ENCODE data around the gene NPAS2.
A peak's percentile ranks its signal among the peaks of the same experiment; 100 is the strongest.

The NPAS2 gene

DNA sequence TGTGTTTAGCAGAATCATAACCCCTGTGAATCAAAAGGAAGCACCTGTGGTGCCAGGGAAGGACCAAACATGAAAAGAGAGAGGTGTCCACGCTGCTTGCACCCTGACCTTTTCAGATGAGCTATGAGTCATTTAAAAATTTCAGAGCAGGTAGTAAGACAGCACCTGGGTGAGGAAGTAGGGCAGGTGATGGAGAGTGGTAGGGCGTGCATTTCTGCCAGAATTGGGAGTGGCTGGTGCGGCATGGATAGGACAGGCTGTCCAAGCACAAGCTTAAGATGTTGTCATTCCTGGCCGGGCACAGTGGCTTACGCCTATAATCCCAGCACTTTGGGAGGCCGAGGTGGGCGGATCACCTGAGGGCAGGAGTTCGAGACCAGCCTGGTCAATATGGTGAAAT, 36.8 kb downstream of the NPAS2 start:
- no peak for DNase-seq

GRCh38 chr2:100857341-100857740, 37.4 kb downstream of the NPAS2 start:
- DNase-seq: no peak

DNA sequence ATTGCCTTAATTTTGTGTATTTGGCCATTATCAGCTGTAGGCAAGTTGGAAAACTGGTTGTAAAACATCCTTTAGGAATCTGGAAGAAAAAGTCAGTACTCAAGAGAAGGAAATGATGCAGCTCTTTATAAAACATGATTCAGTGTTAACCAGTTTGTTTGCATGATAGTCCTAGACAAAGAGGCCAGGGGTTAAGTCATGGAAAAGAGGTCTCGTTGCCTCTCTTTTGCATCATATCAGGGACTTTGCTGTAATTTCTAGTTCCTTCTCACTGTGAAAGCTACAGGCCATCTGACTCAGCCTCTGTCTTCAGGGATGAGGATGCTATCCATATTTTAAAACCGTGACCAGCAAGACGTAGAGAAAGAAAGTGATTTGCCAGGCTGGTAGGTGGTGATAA, 38.0 kb downstream of the NPAS2 start:
- DNase-seq: no peak

DNA sequence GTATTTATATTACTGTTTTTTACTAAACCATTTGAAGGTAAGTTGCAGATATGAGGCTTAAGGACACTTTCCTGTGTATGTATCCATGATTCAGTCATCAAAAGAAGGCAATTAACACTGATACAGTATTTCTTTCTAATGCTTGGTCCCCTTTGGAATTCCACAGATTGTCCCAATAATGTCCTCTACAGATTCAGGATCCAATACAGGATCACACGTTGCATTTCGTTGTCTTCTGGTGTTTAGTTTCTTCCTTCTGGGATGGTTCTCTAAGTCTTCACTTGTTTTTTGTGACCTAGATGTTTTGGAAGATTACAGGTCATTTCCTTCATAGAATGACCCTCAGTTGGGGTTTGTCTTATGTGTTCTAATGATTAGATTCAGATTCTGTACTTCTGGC, 40.0 kb downstream of the NPAS2 start:
- no peak for DNase-seq

GRCh38 chr2:100861340-100861739, 41.4 kb downstream of the NPAS2 start:
- no peak for DNase-seq

GRCh38 chr2:100862081-100862480, 42.1 kb downstream of the NPAS2 start:
- DNase-seq: no peak

DNA sequence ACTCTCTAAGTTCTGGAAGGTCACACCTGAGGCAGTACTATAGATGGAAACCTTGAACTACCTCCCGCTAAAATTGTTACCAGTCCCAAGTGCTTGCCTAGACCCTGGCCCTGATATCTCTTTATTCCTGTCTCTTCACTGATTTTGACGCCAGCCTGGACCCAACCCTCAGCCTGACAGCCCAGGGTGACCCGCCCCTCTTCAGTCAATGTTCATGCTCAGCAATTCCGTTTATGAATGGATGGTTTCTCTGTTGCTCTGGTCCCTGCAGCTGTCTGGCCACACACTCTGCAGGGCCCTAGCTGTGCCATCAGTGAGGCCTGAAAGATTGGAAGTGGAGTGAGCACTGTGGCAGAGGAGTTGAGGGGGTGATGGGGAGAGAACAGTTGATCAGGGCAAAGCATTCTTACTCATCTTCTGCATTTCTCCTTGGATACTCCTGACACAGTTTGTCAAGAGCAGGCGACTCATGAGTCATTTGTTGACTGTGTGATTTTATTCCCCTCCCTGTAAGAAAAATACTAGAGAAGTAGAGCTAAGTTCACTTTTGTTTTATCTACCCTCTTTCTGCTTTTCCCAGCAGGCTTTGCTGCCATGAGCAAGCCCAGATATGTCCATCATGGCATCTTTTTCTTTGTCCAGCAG, 46.0 kb downstream of the NPAS2 start:
- no peak for DNase-seq

DNA sequence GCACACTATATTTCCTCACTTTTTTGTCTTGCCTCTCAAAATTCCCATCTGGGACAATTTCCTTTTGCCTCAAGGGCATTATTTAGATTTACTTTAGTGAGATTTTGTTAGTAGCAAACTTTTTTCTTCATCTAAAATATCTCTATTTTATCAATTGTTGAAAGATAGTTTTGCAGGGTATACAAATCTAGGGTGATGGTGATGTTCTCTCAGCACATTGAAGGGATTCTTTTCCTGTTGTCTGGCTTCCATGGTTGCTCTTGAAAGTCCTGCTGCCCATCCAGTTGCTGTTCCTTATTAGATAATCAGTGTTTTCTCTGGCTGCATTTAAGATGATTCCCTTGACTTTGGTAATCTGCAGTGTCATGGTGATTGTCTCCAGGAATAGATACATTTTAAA, 48.1 kb downstream of the NPAS2 start:
- DNase-seq: no peak

GRCh38 chr2:100869120-100869519, 49.2 kb downstream of the NPAS2 start:
- no peak for DNase-seq

- DNase-seq: no peak
Measured at GRCh38 chr2:100870652-100871531, 51.0 kb downstream of the NPAS2 start.

GRCh38 chr2:100875516-100876230, 55.7 kb downstream of the NPAS2 start:
- no peak for DNase-seq

- peak; percentile 8 for DNase-seq
Measured at GRCh38 chr2:100876231-100876860, 56.4 kb downstream of the NPAS2 start.

GRCh38 chr2:100877555-100877954, 57.6 kb downstream of the NPAS2 start:
- no peak for DNase-seq

GRCh38 chr2:100878000-100878791, 58.3 kb downstream of the NPAS2 start:
- DNase-seq: no peak

DNA sequence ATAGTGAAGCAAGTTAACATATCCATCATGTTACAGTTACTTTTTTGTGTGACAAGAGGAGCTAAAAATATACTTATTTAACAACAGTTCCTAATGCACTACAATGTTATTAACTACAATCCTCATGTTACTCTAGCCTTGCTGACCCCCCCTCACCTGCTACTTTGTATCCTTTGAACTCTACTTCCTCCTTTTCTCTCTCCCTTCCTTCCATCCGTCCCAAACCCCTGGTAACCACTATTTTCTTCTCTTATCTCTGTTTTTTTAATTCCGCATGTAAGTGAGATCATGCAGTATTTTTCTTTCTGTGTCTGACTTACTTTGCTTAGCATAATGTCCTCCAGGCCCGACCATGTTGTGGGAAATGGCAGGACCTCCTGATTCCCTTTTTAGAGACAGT, 59.4 kb downstream of the NPAS2 start:
- DNase-seq: no peak

DNA sequence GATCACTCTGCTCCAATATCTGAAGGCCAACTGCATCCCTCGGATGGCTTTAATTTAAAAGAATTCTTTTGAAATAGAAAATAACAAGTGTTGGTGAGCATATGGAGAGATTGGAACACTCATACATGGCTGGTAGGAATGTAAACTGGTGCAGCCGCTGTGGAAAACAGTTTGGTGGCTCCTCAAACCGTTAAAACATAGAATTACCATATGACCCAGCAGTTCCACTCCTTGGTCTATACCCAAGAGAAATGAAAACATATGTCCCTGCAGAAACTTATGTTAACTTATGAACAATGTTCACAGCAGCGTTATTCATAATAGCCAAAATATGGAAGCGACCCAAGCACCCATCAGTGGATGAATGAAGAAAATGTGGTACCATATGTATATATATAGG, 60.1 kb downstream of the NPAS2 start:
- no peak for DNase-seq

GRCh38 chr2:100880730-100881129, 60.8 kb downstream of the NPAS2 start:
- DNase-seq: no peak

- peak; percentile 15 for DNase-seq
Measured at GRCh38 chr2:100882645-100883613, 63.0 kb downstream of the NPAS2 start.

- DNase-seq: no peak
Measured at GRCh38 chr2:100884145-100884621, 64.2 kb downstream of the NPAS2 start.

- no peak for DNase-seq
Measured at GRCh38 chr2:100886085-100886484, 66.1 kb downstream of the NPAS2 start.

DNA sequence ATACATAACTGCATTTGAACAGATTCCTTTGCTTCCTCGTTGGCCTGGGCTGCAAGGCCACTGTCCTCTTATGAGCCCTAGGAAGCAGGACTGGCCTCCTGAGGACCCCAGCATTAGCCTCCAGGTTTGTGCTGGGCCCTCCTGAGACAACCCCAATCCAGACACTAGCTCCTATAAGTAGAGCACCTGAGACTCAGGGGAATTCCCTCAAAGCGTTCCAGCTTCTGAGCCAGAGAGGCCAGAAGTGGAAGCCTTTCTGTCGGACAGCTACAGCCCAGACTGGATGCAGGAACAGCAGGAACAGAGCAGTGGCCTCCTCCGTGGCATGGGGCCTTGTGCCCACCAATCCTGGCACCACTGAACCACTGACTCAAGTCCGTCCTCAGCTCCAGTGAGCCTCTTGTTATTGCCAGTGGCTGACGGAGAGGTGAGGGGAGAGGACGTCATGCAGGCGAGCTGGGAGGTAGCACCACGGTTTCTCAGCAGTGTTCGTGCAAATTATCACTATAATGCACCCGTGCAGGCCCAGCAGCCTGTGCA, 67.2 kb downstream of the NPAS2 start:
- no peak for DNase-seq

Measured in stimulated activated CD4-positive, alpha-beta T cell treated with anti-CD3 and anti-CD28 coated beads, Interleukin-15, amount 100 ng/mL, for 24 hours (primary cell).